OCI-LY1 (cell line): ENCODE results near the gene GLMN.

Experiments used
- H2AFZ ChIP-seq: fragments of 200-600 bp; sonication (generic), shearing (Covaris generic); 2 replicates; pipeline ENCODE4 v1.6.0; 2014; ENCODE audit warnings: antibody characterized with exemption, mild to moderate bottlenecking, low read length
- H3F3A ChIP-seq: fragments of 200-600 bp; sonication (generic), shearing (Covaris generic); 2 replicates; pipeline ENCODE4 v1.6.0; 2014; ENCODE audit warnings: mild to moderate bottlenecking, antibody characterized with exemption, low read length, moderate library complexity; ENCODE audit not compliant: insufficient read depth
- H3K27ac ChIP-seq: fragments of 200-600 bp; sonication (generic); 2 replicates; pipeline ENCODE4 v1.5.1; 2014; ENCODE audit warnings: low read length, mixed run types, mild to moderate bottlenecking, low read depth; ENCODE audit not compliant: poor library complexity, severe bottlenecking
- H3K27me3 ChIP-seq: fragments of 200-600 bp; sonication (generic); 2 replicates; pipeline ENCODE4 v1.6.0; 2014; ENCODE audit warnings: antibody characterized with exemption, mild to moderate bottlenecking, low read length, moderate library complexity; ENCODE audit not compliant: insufficient read depth
- H3K36me3 ChIP-seq: fragments of 200-600 bp; sonication (generic); 2 replicates; pipeline ENCODE4 v1.6.1; 2014; ENCODE audit warnings: mild to moderate bottlenecking, antibody characterized with exemption, low read length, moderate library complexity, mixed read lengths; ENCODE audit not compliant: insufficient read depth
- H3K4me1 ChIP-seq: fragments of 200-600 bp; sonication (generic); 2 replicates; pipeline ENCODE4 v1.5.1; 2014; ENCODE audit warnings: mild to moderate bottlenecking, low read length, moderate library complexity; ENCODE audit not compliant: insufficient read depth, severe bottlenecking
- H3K4me2 ChIP-seq: fragments of 200-600 bp; sonication (generic), shearing (Covaris generic); 2 replicates; pipeline ENCODE4 v1.6.1; 2014; ENCODE audit warnings: low read length
- H3K4me3 ChIP-seq: fragments of 200-600 bp; sonication (generic); 2 replicates; pipeline ENCODE4 v1.5.1; 2014; ENCODE audit warnings: low read length, low read depth, mild to moderate bottlenecking, mixed read lengths; ENCODE audit not compliant: poor library complexity, severe bottlenecking
- H3K79me2 ChIP-seq: fragments of 200-600 bp; shearing (Covaris generic); 2 replicates; pipeline ENCODE4 v1.6.1; 2016; ENCODE audit warnings: mixed run types, low read length, mixed read lengths; ENCODE audit not compliant: insufficient read depth
- H3K9ac ChIP-seq: fragments of 200-600 bp; sonication (generic), shearing (Covaris generic); 2 replicates; pipeline ENCODE4 v1.6.1; 2014; ENCODE audit warnings: mild to moderate bottlenecking, low read length, mixed read lengths
- H3K9me2 ChIP-seq: fragments of 200-600 bp; sonication (generic), shearing (Covaris generic); 2 replicates; pipeline ENCODE4 v1.6.1; 2014; ENCODE audit warnings: low read depth, mild to moderate bottlenecking, low read length, mixed read lengths
- H3K9me3 ChIP-seq: fragments of 200-600 bp; shearing (Covaris generic); 2 replicates; pipeline ENCODE4 v1.6.1; 2014; ENCODE audit warnings: low read length, mixed read lengths
- H4K20me1 ChIP-seq: fragments of 200-600 bp; sonication (generic), shearing (Covaris generic); 2 replicates; pipeline ENCODE4 v1.6.0; 2016; ENCODE audit warnings: mild to moderate bottlenecking, low read length; ENCODE audit not compliant: insufficient read depth
- EZH2 ChIP-seq: fragments of 200-600 bp; sonication (generic), shearing (Covaris generic); IDR thresholded peaks from 2 replicates; pipeline ENCODE4 v1.8.0; 2017; ENCODE audit warnings: borderline replicate concordance, mixed run types, mild to moderate bottlenecking, antibody characterized with exemption, low read length, moderate library complexity, mixed read lengths
- TF ChIP-seq, protein P1 (sequence below): fragments of 200-600 bp; sonication (generic), shearing (Covaris generic); IDR thresholded peaks from 2 replicates; pipeline ENCODE4 v1.5.1; 2017; ENCODE audit warnings: mild to moderate bottlenecking, antibody characterized with exemption, low read length, moderate library complexity, mixed read lengths

GLMN gene

DNA sequence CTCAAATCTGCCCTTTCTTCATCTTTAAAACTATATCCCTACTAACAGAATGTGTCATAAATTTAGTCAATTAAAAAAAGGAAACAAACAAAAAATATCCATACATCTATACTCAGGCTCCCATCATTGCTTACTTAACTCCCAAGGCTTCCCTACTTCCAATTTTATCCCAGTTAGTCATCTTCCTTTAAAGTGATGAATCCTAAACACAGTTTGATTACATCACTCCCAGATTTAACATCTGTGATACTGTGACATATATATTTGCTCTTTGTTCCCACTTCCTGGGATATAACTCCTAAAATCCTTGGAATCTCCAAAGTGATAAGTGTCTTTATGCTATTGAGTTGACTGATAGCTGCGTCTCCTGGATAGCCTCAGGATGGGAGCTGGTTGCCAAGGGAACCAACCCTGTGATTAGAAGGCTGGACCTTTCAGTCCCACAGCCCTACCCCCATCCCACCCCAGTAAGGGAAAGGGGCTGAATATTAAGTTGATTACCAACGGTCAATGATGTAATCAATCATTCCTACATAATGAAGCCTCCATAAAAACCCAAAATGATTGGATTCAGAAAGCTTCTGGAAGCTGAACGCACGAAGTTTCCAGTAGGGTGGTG is 21.6 kb downstream of the GLMN start:
- TF ChIP-seq EZH2, result no peak
- TF ChIP-seq, protein P1, sequence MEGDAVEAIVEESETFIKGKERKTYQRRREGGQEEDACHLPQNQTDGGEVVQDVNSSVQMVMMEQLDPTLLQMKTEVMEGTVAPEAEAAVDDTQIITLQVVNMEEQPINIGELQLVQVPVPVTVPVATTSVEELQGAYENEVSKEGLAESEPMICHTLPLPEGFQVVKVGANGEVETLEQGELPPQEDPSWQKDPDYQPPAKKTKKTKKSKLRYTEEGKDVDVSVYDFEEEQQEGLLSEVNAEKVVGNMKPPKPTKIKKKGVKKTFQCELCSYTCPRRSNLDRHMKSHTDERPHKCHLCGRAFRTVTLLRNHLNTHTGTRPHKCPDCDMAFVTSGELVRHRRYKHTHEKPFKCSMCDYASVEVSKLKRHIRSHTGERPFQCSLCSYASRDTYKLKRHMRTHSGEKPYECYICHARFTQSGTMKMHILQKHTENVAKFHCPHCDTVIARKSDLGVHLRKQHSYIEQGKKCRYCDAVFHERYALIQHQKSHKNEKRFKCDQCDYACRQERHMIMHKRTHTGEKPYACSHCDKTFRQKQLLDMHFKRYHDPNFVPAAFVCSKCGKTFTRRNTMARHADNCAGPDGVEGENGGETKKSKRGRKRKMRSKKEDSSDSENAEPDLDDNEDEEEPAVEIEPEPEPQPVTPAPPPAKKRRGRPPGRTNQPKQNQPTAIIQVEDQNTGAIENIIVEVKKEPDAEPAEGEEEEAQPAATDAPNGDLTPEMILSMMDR, result no peak
- no peaks in the 10 kb centered on the region for H3K27me3 ChIP-seq
- peaks cover 45% of the 10 kb centered on the region for H3K36me3 ChIP-seq
- H3K4me2 ChIP-seq, result no peak overlapping the region
- no peak overlapping the region for H3K4me3 ChIP-seq
- no peaks in the 10 kb centered on the region for H4K20me1 ChIP-seq
- H2AFZ ChIP-seq, result no peak overlapping the region
- H3K4me1 ChIP-seq, result no peaks in the 10 kb centered on the region
- no peaks in the 10 kb centered on the region for H3K9me3 ChIP-seq
- H3K79me2 ChIP-seq, result no peaks in the 10 kb centered on the region
- H3K27ac ChIP-seq, result no peak overlapping the region
- H3K9ac ChIP-seq, result no peak overlapping the region
- H3K9me2 ChIP-seq, result no peaks in the 10 kb centered on the region
- no peaks in the 10 kb centered on the region for H3F3A ChIP-seq

DNA sequence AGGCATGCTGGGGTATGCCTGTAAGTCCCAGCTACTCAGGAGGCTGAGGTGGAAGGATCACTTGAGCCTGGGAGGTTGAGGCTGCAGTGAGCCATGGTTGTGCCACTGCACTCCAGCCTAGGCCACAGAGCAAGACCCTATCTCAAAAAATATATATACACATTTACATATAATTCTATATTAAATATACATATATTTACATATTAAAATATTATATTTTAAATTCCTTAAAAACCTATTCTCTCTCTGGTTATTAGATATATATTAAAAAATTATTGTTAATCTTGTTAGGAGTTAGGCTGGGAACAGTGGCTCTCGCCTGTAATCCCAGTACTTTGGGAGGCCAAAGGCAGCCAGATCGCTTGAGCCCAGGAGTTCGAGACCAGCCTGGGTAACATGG is 22.7 kb downstream of the GLMN start:
- H3K4me3 ChIP-seq, result no peak overlapping the region
- no peak overlapping the region for H3K9ac ChIP-seq
- H3K9me3 ChIP-seq, result no peaks in the 10 kb centered on the region
- peaks cover 56% of the 10 kb centered on the region for H3K36me3 ChIP-seq
- no peaks in the 10 kb centered on the region for H3K27me3 ChIP-seq
- no peak overlapping the region for H3K4me2 ChIP-seq
- no peaks in the 10 kb centered on the region for H4K20me1 ChIP-seq
- H2AFZ ChIP-seq, result no peak overlapping the region
- no peaks in the 10 kb centered on the region for H3K79me2 ChIP-seq
- TF ChIP-seq EZH2, result no peak
- TF ChIP-seq, protein P1, result no peak
- no peaks in the 10 kb centered on the region for H3K9me2 ChIP-seq
- H3K27ac ChIP-seq, result no peak overlapping the region
- H3F3A ChIP-seq, result no peaks in the 10 kb centered on the region
- no peaks in the 10 kb centered on the region for H3K4me1 ChIP-seq

DNA sequence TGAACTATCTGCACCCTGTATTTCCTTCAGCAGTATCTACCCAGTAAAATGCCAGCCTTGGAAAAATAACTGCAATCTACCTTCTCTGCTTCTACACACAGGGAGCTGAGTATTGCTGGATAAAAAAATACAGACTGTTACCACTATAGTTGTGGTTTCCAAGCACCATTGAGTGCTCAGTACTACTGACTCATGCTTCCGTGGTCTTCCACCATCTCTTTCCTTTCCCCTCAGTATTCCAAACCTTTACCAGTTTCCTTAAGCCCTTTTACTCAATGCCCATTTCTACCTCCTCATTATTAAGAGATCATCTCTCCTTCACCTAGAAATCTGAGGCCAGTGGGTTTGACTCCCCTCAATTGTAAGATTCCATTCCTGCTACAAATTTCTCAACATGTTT is 23.8 kb downstream of the GLMN start:
- peaks cover 60% of the 10 kb centered on the region for H3K36me3 ChIP-seq
- TF ChIP-seq, protein P1, result no peak
- no peak for TF ChIP-seq EZH2

More for the DNA sequence above, 23.8 kb downstream of the GLMN start:
- no peaks in the 10 kb centered on the region for H3K79me2 ChIP-seq
- no peak overlapping the region for H2AFZ ChIP-seq
- no peaks in the 10 kb centered on the region for H3K9me3 ChIP-seq
- H3F3A ChIP-seq, result no peaks in the 10 kb centered on the region
- no peak overlapping the region for H3K4me3 ChIP-seq
- no peak overlapping the region for H3K9ac ChIP-seq
- H3K4me1 ChIP-seq, result no peaks in the 10 kb centered on the region
- no peaks in the 10 kb centered on the region for H3K9me2 ChIP-seq
- H4K20me1 ChIP-seq, result no peaks in the 10 kb centered on the region
- H3K27ac ChIP-seq, result no peak overlapping the region
- no peaks in the 10 kb centered on the region for H3K27me3 ChIP-seq
- no peak overlapping the region for H3K4me2 ChIP-seq
